ENCODE measurements around the gene DAB2IP.

DAB2IP gene

DNA sequence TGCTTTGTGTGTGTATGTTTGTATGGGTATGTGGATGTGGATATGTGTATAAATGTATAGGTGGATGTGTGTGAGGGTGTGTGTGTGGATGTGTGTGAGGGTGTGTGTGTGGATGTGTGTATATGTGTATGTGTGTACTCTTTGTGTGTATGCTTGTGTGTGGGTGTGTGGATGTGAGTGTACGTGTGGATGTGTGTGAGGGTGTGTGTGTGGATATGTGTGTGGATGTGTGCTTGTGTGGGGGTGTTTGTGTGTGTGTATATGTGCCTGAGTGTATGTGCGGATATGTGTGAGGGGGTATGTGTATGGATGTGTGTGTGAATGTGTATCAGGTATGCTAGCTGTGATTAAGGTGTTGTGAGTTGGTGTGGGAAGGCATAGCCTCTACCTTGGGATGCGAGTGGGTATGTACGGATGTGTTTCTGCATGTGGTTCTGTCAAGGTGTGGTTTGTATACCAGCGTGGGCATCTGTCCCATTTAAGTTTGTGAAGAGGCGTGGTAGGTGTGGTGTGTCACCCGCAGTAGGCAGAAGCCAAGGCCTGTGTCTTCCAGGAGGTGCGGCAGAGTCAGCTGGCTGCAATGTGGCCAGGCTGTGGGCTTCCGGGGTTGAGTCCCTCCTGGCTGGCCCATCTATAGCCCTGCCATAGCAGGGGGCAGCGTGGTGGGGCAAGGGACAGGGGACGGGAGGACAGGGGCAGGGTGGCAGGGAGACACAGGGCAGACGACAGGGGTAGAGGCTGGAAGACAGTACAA is 155.8 kb downstream of the DAB2IP start:
- Mint-ChIP-seq H3K4me1 (no peaks in the 10 kb centered on the region), H3K4me3 (no peak overlapping the region), H3K27me3 (peaks cover 9% of the 10 kb centered on the region), H3K36me3 (ENCODE audit: insufficient read depth) (no peaks in the 10 kb centered on the region), H3K9me3 (peaks cover 3% of the 10 kb centered on the region), H3K27ac (ENCODE audit: low read depth) (no peak overlapping the region)
- ATAC-seq (replicated peaks; ENCODE audit: extremely low read depth, poor library complexity, severe bottlenecking), result no peak
- DNase-seq (ENCODE audit: low spot score in 2 of 2), result no peak

DNA sequence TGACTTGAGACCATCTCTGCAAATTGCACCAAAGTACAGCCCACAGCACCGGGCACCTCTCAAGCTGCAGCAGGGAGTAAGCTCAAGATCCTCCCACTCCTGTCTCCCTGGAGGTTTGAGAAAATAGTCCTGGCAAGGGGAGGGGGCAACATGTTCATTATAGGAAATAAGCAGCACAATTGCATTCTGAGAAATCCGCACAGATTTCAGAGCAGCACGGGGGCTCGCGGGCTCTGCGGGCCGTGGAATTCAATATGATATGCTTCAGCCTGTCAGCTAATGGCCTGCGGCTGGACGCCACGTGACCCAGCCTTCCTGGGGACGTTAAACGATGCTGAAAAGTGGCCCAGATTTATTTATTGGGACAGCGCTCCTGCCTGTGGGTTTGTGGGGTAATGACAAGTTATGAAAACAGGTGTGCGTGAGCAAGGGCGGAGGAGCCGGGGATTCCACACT is 156.4 kb downstream of the DAB2IP start:
- ATAC-seq (replicated peaks; ENCODE audit: extremely low read depth, poor library complexity, severe bottlenecking) (no peak), DNase-seq (ENCODE audit: low spot score in 2 of 2) (no peak)
- Mint-ChIP-seq H3K36me3 (ENCODE audit: insufficient read depth) (no peaks in the 10 kb centered on the region), H3K27ac (ENCODE audit: low read depth) (no peak overlapping the region), H3K27me3 (peaks cover 3% of the 10 kb centered on the region), H3K9me3 (peaks cover 3% of the 10 kb centered on the region), H3K4me3 (no peak overlapping the region), H3K4me1 (no peaks in the 10 kb centered on the region)

DNA sequence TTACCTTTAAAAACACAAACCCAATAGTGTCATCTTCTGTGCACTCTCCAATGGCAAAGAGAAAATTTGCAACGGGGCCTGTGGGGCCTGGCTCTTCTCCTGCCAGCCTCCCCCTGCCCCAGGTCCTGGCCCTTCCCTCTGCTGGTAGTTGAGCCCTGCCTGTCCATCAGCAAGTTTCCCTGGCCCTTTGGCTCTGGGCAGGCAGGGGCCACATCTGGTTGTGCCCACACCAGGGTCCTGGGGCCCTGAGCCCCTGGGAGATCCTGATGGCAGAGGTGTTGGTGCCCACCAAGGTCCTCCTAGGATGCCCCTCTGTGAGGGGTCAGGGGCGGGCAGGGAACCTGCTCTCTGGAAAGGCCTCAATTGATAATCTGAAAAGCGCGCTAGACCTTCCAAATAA is 157.3 kb downstream of the DAB2IP start:
- no peak for DNase-seq (ENCODE audit: low spot score in 2 of 2)
- ATAC-seq (replicated peaks; ENCODE audit: extremely low read depth, poor library complexity, severe bottlenecking), result no peak
- H3K27ac Mint-ChIP-seq (ENCODE audit: low read depth), result no peak overlapping the region
- no peak overlapping the region for H3K4me3 Mint-ChIP-seq
- H3K4me1 Mint-ChIP-seq, result no peaks in the 10 kb centered on the region
- no peaks in the 10 kb centered on the region for H3K27me3 Mint-ChIP-seq
- peaks cover 3% of the 10 kb centered on the region for H3K9me3 Mint-ChIP-seq
- H3K36me3 Mint-ChIP-seq (ENCODE audit: insufficient read depth), result no peaks in the 10 kb centered on the region

GRCh38 chr9:121809356-121810050 is 158.1 kb downstream of the DAB2IP start:
- H3K9me3 Mint-ChIP-seq, result no peaks in the 10 kb centered on the region
- no peak overlapping the region for H3K27ac Mint-ChIP-seq (ENCODE audit: low read depth)
- no peak overlapping the region for H3K4me3 Mint-ChIP-seq
- no peaks in the 10 kb centered on the region for H3K27me3 Mint-ChIP-seq
- H3K36me3 Mint-ChIP-seq (ENCODE audit: insufficient read depth), result no peaks in the 10 kb centered on the region
- ATAC-seq (replicated peaks; ENCODE audit: extremely low read depth, poor library complexity, severe bottlenecking) (no peak), DNase-seq (ENCODE audit: low spot score in 2 of 2) (no peak)
- H3K4me1 Mint-ChIP-seq, result no peaks in the 10 kb centered on the region

DNA sequence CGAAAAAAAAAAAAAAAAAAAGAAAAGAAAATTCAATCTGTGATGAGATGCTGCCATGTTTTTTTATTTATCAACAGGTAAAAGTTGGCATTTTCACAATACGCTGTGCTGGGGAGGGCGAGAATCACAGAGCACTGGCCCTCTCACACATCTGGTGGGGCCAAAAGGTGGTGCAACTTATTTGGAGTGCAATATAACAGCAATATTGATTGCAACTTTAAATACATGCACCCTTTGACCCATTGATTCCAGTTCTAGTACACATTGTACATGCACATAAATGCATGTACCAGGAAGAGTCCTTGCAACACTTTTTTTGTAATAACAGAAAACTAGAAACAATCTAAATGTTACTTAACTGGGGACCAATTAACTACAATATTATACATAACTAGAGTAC is 159.1 kb downstream of the DAB2IP start:
- Mint-ChIP-seq H3K36me3 (ENCODE audit: insufficient read depth) (no peaks in the 10 kb centered on the region), H3K4me3 (no peak overlapping the region), H3K27me3 (no peaks in the 10 kb centered on the region)

GRCh38 chr9:121811140-121811539 is 159.7 kb downstream of the DAB2IP start:
- H3K27ac Mint-ChIP-seq (ENCODE audit: low read depth), result no peak overlapping the region
- no peaks in the 10 kb centered on the region for H3K9me3 Mint-ChIP-seq

More for the DNA sequence above, 159.1 kb downstream of the DAB2IP start:
- DNase-seq (ENCODE audit: low spot score in 2 of 2), result no peak
- ATAC-seq (replicated peaks; ENCODE audit: extremely low read depth, poor library complexity, severe bottlenecking), result no peak
- no peaks in the 10 kb centered on the region for H3K4me1 Mint-ChIP-seq
- no peak overlapping the region for H3K27ac Mint-ChIP-seq (ENCODE audit: low read depth)
- no peaks in the 10 kb centered on the region for H3K9me3 Mint-ChIP-seq

DNA sequence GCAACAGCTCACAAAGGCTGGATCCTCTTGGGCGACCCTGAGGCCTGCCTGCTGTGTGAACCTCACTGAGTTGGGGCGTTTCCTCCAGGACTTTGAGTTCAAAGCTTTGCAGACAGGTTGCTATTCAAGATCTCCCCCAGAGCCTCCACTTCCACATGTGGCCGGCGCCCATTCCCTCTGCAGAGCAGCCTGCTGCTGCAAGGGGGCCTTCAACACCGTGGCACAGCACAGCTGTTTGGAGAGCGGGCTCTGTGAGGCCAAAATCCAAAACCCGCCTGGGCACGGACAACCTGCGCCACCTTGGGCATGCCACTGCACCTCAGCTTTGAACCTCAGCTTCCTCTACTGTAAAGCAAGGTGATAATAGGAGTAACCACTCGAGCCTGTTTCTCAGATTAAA is 160.3 kb downstream of the DAB2IP start:
- H3K36me3 Mint-ChIP-seq (ENCODE audit: insufficient read depth), result no peaks in the 10 kb centered on the region
- no peaks in the 10 kb centered on the region for H3K27me3 Mint-ChIP-seq
- H3K27ac Mint-ChIP-seq (ENCODE audit: low read depth), result no peak overlapping the region
- no peak overlapping the region for H3K4me3 Mint-ChIP-seq
- no peaks in the 10 kb centered on the region for H3K9me3 Mint-ChIP-seq
- H3K4me1 Mint-ChIP-seq, result no peaks in the 10 kb centered on the region
- no peak for ATAC-seq (replicated peaks; ENCODE audit: extremely low read depth, poor library complexity, severe bottlenecking)
- no peak for DNase-seq (ENCODE audit: low spot score in 2 of 2)

More at GRCh38 chr9:121811140-121811539, 159.7 kb downstream of the DAB2IP start:
- Mint-ChIP-seq H3K4me1 (no peaks in the 10 kb centered on the region), H3K4me3 (no peak overlapping the region), H3K36me3 (ENCODE audit: insufficient read depth) (no peaks in the 10 kb centered on the region), H3K27me3 (no peaks in the 10 kb centered on the region)
- no peak for DNase-seq (ENCODE audit: low spot score in 2 of 2)
- no peak for ATAC-seq (replicated peaks; ENCODE audit: extremely low read depth, poor library complexity, severe bottlenecking)

DNA sequence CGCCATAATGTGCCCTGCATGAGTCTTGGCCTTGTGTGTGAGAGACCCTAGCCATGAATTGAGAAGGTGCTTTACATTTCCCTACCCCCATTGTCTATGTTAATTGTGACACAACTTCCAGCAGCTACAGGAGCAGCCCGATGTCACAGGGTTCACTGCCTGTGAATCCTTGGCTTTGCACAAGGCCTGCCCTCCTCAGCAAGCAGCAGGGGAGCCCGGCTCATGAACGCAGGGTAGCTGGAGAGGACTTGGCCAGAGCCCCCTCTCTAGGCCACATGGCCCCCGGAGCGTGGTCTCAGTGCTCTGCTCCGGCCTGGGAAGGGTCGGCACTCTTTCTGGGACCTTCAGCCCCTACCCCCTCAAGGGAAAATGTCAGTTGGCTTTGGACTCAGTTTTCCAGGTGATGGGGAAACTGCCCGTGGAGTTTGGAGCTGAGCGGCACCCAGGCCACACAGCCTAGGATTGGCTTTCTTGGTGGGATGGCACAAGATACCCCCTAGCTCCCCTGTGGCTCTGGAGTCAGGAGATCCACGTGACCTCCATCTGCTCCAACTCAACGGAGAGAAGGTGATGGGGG is 160.8 kb downstream of the DAB2IP start:
- Mint-ChIP-seq H3K4me3 (no peak overlapping the region), H3K27me3 (no peaks in the 10 kb centered on the region), H3K9me3 (no peaks in the 10 kb centered on the region), H3K27ac (ENCODE audit: low read depth) (no peak overlapping the region), H3K36me3 (ENCODE audit: insufficient read depth) (no peaks in the 10 kb centered on the region), H3K4me1 (no peaks in the 10 kb centered on the region)
- no peak for ATAC-seq (replicated peaks; ENCODE audit: extremely low read depth, poor library complexity, severe bottlenecking)
- no peak for DNase-seq (ENCODE audit: low spot score in 2 of 2)

DNA sequence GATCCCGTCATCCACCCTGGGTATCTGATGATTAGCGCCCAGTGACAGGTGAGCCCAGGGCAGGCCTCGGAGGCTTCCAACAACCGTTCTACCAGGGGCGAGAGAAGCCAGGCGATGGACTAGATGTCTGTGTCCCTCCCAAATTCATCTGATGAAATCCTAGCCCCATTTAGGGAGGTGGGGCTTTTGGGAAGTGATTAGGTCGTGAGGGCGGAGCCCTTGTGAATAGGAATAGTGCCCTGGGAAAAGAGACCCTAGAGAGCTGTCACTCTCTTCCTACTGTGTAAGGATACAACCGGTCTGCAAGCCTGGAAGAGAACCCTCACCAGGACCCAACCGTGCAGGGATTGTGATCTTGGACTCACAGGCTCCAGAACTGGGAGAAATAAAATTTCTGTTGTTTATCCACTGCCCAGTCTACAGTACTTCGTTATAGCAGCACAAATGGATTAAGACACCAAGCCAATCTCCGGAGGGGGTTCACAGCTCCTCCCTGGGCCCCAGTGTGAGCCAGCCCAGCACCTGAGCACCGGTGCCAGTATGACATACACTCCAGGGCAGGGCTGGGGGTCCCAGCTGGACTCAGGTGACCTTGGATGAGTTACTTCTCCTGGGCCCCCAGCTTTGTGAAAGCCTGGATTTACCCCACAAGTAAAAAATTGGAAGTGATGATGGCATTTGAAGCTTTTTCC is 162.2 kb downstream of the DAB2IP start:
- no peak overlapping the region for H3K27ac Mint-ChIP-seq (ENCODE audit: low read depth)
- H3K4me3 Mint-ChIP-seq, result no peak overlapping the region
- DNase-seq (ENCODE audit: low spot score in 2 of 2) (no peak), ATAC-seq (replicated peaks; ENCODE audit: extremely low read depth, poor library complexity, severe bottlenecking) (no peak)
- H3K4me1 Mint-ChIP-seq, result no peaks in the 10 kb centered on the region
- no peaks in the 10 kb centered on the region for H3K36me3 Mint-ChIP-seq (ENCODE audit: insufficient read depth)
- H3K27me3 Mint-ChIP-seq, result no peaks in the 10 kb centered on the region
- H3K9me3 Mint-ChIP-seq, result no peaks in the 10 kb centered on the region

GRCh38 chr9:121814594-121814993 is 163.2 kb downstream of the DAB2IP start:
- no peak for DNase-seq (ENCODE audit: low spot score in 2 of 2)
- H3K4me1 Mint-ChIP-seq, result no peaks in the 10 kb centered on the region
- no peak overlapping the region for H3K4me3 Mint-ChIP-seq
- H3K9me3 Mint-ChIP-seq, result no peaks in the 10 kb centered on the region
- H3K27me3 Mint-ChIP-seq, result no peaks in the 10 kb centered on the region
- no peak for ATAC-seq (replicated peaks; ENCODE audit: extremely low read depth, poor library complexity, severe bottlenecking)
- no peaks in the 10 kb centered on the region for H3K36me3 Mint-ChIP-seq (ENCODE audit: insufficient read depth)
- no peak overlapping the region for H3K27ac Mint-ChIP-seq (ENCODE audit: low read depth)

DNA sequence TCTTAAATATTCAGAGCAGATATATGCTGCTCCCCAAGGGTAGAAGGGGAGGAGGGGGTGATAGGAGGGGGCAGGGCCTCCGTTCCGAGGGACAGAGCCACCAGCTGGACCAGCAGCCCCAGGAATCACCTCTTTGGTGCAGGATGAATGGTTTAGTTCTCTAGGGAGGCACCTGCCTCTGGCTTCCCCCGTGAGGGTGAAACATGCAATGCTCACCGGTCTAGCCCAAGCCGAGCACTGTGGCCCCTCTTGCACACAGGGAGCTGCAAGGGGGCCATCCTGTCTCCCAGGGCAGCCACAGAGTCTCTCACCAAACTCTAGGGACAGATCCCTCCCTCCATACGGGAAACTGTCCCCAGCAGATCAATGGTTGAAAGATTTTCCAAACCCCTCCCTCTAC is 163.7 kb downstream of the DAB2IP start:
- no peak overlapping the region for H3K4me3 Mint-ChIP-seq
- no peaks in the 10 kb centered on the region for H3K9me3 Mint-ChIP-seq
- H3K27ac Mint-ChIP-seq (ENCODE audit: low read depth), result no peak overlapping the region
- no peaks in the 10 kb centered on the region for H3K4me1 Mint-ChIP-seq
- H3K27me3 Mint-ChIP-seq, result no peaks in the 10 kb centered on the region
- H3K36me3 Mint-ChIP-seq (ENCODE audit: insufficient read depth), result no peaks in the 10 kb centered on the region
- no peak for DNase-seq (ENCODE audit: low spot score in 2 of 2)
- no peak for ATAC-seq (replicated peaks; ENCODE audit: extremely low read depth, poor library complexity, severe bottlenecking)

- Mint-ChIP-seq H3K9me3 (no peaks in the 10 kb centered on the region), H3K36me3 (ENCODE audit: insufficient read depth) (no peaks in the 10 kb centered on the region), H3K4me1 (no peaks in the 10 kb centered on the region), H3K27me3 (no peaks in the 10 kb centered on the region), H3K4me3 (no peak overlapping the region), H3K27ac (ENCODE audit: low read depth) (no peak overlapping the region)
- ATAC-seq (replicated peaks; ENCODE audit: extremely low read depth, poor library complexity, severe bottlenecking), result no peak
- no peak for DNase-seq (ENCODE audit: low spot score in 2 of 2)
Observed at GRCh38 chr9:121815546-121816448, 164.4 kb downstream of the DAB2IP start.

Data from central memory CD8-positive, alpha-beta T cell (primary cell).